Mammary epithelial cell (primary cell): ENCODE results near the gene MOG.

Experiments used
- EZH2 ChIP-seq: IDR thresholded peaks from 2 replicates; pipeline ENCODE4 v1.6.1; 2012; ENCODE audit warnings: low read length, inconsistent platforms, borderline replicate concordance
- TF ChIP-seq, protein P1 (sequence below), 2 donors: IDR thresholded peaks in 1 of 2; conservative IDR thresholded peaks in 1 of 2; 2 replicates each; pipeline ENCODE4 v1.5.1; 2011 to 2012; ENCODE audit warnings: inconsistent platforms in 2 of 2, low read length in 2 of 2, mild to moderate bottlenecking in 2 of 2, control low read depth in 1 of 2, low read depth in 1 of 2; ENCODE audit not compliant: insufficient read depth in 1 of 2; ENCODE audit errors: extremely low read depth in 1 of 2

DNA sequence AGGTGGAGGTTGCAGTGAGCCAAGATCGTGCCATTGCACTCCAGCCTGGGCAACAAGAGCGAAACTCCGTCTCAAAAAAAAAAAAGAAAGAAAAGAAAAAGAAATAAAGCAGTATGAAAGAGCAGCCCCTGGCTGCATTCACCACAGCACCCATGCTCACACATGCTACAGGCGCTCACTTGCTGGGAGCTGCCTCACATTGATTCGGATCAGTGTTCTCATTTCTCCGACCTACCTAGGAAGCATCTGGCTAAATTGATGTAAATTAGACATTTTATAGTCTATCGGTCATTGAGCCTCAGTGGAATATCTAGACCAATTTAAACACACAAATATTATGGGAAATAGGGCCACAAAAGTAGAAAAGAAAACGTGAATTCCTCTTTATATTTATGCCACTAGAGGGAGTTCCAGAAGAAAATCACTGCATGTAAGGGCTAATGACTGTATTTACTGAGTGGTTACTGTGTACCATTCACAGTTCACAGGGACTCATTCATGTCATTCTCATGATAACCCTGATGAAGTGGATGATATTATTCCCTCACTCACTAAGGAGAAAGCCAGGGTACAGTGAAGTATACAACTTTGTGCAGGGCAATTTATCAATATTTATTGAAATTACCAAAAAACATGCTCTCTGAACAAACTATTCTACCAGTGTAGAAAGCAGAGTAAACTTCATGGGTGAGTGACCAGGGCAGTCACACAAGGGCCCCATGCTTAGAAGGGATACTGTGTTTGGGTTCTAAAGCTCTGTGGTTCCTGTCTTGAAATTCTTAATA lies 5.3 kb upstream of the MOG start:
- TF ChIP-seq, protein P1, sequence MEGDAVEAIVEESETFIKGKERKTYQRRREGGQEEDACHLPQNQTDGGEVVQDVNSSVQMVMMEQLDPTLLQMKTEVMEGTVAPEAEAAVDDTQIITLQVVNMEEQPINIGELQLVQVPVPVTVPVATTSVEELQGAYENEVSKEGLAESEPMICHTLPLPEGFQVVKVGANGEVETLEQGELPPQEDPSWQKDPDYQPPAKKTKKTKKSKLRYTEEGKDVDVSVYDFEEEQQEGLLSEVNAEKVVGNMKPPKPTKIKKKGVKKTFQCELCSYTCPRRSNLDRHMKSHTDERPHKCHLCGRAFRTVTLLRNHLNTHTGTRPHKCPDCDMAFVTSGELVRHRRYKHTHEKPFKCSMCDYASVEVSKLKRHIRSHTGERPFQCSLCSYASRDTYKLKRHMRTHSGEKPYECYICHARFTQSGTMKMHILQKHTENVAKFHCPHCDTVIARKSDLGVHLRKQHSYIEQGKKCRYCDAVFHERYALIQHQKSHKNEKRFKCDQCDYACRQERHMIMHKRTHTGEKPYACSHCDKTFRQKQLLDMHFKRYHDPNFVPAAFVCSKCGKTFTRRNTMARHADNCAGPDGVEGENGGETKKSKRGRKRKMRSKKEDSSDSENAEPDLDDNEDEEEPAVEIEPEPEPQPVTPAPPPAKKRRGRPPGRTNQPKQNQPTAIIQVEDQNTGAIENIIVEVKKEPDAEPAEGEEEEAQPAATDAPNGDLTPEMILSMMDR (conservative IDR thresholded peaks at IDR 0.05 in 1 of 2, IDR thresholded peaks at IDR 0.05 in 1 of 2; ENCODE audit: extremely low read depth in 1 of 2, insufficient read depth in 1 of 2, low read depth in 1 of 2, low read length in 2 of 2): peak; percentile 68 to 69
- no peak for TF ChIP-seq EZH2
